Measurements from ENCODE around the gene HNRNPLL. TPM values are rescaled to one million over a fixed set of nuclear protein-coding genes. Genes with fewer than 3 reads are reported as not detected.
A peak's percentile ranks its signal among the peaks of the same experiment; 100 is the strongest.

Gene HNRNPLL
- total RNA-seq, 4 donors from 2014 or later = 11.9 to 38.1 (median 20.0) TPM

DNA sequence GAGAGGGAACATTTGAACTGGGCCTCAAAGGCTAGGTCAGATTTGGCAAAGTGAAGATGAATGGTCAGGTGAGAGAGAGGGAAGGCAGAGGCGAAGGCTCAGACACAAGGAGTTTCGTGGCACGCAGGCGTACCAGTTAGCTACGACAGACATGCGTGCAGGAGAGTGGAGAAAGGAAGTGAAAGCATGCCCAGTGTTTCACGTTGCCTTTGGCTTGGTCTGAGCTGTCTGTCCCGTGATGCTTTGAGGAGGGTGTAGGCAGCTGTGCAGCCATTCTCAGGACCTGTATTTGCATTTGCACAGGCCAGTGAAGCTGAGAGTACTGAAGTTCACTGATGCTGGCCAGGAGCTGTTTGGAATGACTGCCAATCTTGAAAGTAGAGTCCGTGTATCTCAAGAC, 69.5 kb downstream of the HNRNPLL start:
- no peak for DNase-seq
- peak overlapping the region in 2 of 4 donors; percentile 35 to 65 for H3K27ac ChIP-seq
- TF ChIP-seq, protein P1, sequence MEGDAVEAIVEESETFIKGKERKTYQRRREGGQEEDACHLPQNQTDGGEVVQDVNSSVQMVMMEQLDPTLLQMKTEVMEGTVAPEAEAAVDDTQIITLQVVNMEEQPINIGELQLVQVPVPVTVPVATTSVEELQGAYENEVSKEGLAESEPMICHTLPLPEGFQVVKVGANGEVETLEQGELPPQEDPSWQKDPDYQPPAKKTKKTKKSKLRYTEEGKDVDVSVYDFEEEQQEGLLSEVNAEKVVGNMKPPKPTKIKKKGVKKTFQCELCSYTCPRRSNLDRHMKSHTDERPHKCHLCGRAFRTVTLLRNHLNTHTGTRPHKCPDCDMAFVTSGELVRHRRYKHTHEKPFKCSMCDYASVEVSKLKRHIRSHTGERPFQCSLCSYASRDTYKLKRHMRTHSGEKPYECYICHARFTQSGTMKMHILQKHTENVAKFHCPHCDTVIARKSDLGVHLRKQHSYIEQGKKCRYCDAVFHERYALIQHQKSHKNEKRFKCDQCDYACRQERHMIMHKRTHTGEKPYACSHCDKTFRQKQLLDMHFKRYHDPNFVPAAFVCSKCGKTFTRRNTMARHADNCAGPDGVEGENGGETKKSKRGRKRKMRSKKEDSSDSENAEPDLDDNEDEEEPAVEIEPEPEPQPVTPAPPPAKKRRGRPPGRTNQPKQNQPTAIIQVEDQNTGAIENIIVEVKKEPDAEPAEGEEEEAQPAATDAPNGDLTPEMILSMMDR (IDR thresholded peaks at IDR 0.05) = no peak
- no peak for TF ChIP-seq POLR2A (IDR thresholded peaks at IDR 0.05)
- WGBS, 2 donors = 67 to 68% methylated on average over 9 of the region's 9 CpGs
- H3K4me1 ChIP-seq = peaks cover 5 to 30% (median 5%) of the 10 kb centered on the region in 3 donors
- intact Hi-C loops (cut with DNase I) = no loop called here
- H3K9me3 ChIP-seq = no peaks in the 10 kb centered on the region
- no peak overlapping the region for H3K4me3 ChIP-seq
- H3K36me3 ChIP-seq = no peaks in the 10 kb centered on the region
- peaks cover 0 to 4% (median 0%) of the 10 kb centered on the region in 4 donors for H3K27me3 ChIP-seq

DNA sequence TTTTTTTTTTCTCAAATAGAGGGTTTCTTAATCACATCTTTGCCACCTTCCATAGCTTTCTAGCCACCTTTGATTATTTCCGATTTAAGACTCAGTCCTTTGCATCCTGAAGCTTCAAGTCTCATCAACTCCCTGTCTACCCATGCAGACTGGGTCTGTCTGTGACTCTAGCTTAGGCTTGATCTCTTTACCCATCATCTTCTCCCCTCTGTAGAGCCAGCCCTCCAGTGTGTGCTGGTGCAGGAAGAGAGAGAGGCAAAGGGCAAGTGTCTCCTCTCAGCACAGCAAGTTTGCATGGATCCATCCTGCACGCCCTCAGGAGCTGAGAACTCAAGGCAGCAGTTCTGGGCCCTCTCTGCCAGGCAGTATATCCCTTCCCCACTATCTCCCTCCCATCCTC, 70.4 kb downstream of the HNRNPLL start:
- Histone ChIP-seq H3K27me3 (peaks cover 0 to 7% (median 0%) of the 10 kb centered on the region in 4 donors), H3K9me3 (no peaks in the 10 kb centered on the region), H3K36me3 (no peaks in the 10 kb centered on the region), H3K4me3 (no peak overlapping the region), H3K27ac (peak overlapping the region in 1 of 4 donors; percentile 35), H3K4me1 (peaks cover 5 to 34% (median 5%) of the 10 kb centered on the region in 3 donors)
- no peak for DNase-seq
- WGBS, 2 donors = 72 to 89% methylated on average over 1 to 2 of the region's 2 CpGs
- no peak for TF ChIP-seq POLR2A (IDR thresholded peaks at IDR 0.05)
- TF ChIP-seq, protein P1 (IDR thresholded peaks at IDR 0.05) = no peak
- intact Hi-C loops (cut with DNase I) = no loop called here

DNA sequence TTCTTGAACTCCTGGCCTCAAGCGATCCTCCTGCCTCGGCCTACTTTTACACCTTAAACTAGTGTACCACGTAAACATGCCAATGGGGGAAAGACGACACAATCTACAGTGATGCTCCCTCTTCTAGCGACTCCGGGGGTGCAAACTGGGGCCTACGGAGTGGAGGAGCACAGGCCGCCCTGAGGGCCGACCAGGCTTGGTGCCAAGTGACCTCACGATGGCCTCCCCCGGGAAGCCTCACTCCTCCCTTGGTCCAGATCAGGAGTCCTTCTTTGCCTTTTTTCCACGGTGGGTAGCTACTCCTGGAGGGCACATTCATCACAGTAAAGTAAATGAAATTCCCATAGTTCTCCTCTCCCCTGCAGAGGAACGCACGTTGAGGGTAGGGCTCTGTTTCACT, 73.5 kb downstream of the HNRNPLL start:
- 79 to 95% methylated on average over 10 of the region's 14 CpGs for WGBS, 2 donors
- Histone ChIP-seq H3K9me3 (no peaks in the 10 kb centered on the region), H3K36me3 (no peaks in the 10 kb centered on the region), H3K27me3 (peaks cover 0 to 7% (median 0%) of the 10 kb centered on the region in 4 donors), H3K4me1 (peaks cover 0 to 29% (median 0%) of the 10 kb centered on the region in 3 donors), H3K27ac (no peak overlapping the region), H3K4me3 (no peak overlapping the region)
- TF ChIP-seq POLR2A (IDR thresholded peaks at IDR 0.05) = no peak
- TF ChIP-seq, protein P1 (IDR thresholded peaks at IDR 0.05) = no peak
- intact Hi-C loops (cut with DNase I) = no loop called here
- no peak for DNase-seq

DNA sequence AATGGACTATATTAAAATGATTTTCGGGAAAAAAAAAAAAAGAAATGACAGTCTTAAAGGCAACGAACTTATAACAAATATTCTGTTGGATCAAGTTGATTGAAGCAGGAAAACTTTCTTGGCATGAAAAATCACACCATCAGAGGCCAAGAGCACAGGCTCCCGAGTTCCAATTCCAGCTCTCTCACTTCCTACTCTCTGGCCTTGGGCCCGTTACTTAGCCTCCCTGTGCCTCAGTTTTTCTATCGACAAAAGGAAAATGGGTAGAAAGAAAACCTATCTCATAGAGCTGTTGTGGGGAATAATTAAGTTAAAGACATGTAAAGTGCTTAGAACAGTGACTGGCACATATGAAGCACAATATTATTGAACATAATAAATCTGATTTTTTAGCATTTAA, 74.2 kb downstream of the HNRNPLL start:
- Histone ChIP-seq H3K27ac (peak overlapping the region in 1 of 4 donors; percentile 78), H3K4me1 (peaks cover 0 to 23% (median 0%) of the 10 kb centered on the region in 3 donors), H3K27me3 (peaks cover 0 to 7% (median 0%) of the 10 kb centered on the region in 4 donors), H3K36me3 (no peaks in the 10 kb centered on the region), H3K4me3 (peak overlapping the region in 3 of 4 donors; percentile 26 to 66 (median 49)), H3K9me3 (no peaks in the 10 kb centered on the region)
- no peak for DNase-seq
- TF ChIP-seq, protein P1 (IDR thresholded peaks at IDR 0.05) = no peak
- no peak for TF ChIP-seq POLR2A (IDR thresholded peaks at IDR 0.05)
- WGBS, 2 donors = 36 to 42% methylated on average over 5 of the region's 5 CpGs
- intact Hi-C loops (cut with DNase I) = no loop called here

DNA sequence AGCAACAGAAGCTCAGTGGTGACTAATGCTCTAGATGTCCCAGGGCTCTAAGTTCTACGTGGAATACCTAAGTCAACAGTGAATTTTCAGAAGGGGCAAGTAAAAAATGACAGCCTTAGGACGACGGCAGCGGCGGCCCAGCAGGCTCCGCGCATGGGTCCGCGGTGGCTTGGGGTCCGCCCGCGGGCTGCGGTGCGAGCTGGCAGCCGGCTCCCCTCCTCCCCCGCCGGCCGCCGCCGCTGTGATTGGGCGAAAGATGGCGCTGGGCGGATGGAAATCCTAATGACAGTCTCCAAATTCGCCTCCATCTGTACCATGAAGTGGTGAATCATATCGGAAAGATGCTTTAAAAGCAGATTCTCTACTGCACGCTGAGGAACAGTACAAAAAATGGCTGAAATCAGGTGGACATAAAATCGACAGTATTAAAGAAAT, 74.7 kb downstream of the HNRNPLL start:
- H3K36me3 ChIP-seq = no peaks in the 10 kb centered on the region
- WGBS, 2 donors = 0 to 5% methylated on average over 14 to 17 of the region's 27 CpGs
- peaks cover 0 to 19% (median 0%) of the 10 kb centered on the region in 3 donors for H3K4me1 ChIP-seq
- H3K27ac ChIP-seq = peak overlapping the region; percentile 12 to 78 (median 56)
- intact Hi-C loops (cut with DNase I) = no loop called here
- peaks cover 0 to 7% (median 0%) of the 10 kb centered on the region in 4 donors for H3K27me3 ChIP-seq
- TF ChIP-seq, protein P1 (IDR thresholded peaks at IDR 0.05) = no peak
- TF ChIP-seq POLR2A (IDR thresholded peaks at IDR 0.05) = no peak
- H3K4me3 ChIP-seq = peak overlapping the region; percentile 26 to 66 (median 42)
- H3K9me3 ChIP-seq = no peaks in the 10 kb centered on the region
- DNase-seq = no peak

Data from esophagus squamous epithelium (tissue), 5 donors.